UCSD-AML1 (cell line): ENCODE data around the gene ZBTB40.

Experiments
- DNase-seq: peaks from one replicate; lab custom pipeline; 2025; ENCODE audit not compliant: unreplicated experiment; lab: John Stamatoyannopoulos, UW

The ZBTB40 gene

GRCh38 chr1:22529901-22530621 lies 78.4 kb downstream of the ZBTB40 start:
- no peak for DNase-seq

DNA sequence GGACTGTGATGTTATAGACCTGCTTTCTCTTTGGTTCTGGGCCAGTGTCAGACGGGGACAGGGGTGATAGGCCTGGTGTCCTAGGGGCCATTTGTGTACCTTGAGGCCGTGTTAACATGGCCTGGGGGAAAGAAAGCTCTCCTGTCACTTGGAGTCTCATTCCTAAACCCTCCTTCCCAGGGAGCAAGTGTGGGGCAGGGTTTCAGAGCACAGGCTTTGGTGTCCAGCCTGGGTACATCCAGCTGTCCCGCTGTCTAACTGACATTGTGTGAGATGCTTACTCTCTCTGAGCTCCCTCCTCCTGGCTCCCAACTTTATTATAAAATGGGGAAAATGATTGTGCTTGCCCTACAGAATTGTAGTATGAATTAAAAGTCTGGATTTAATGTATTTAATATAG lies 79.1 kb downstream of the ZBTB40 start:
- DNase-seq = no peak

DNA sequence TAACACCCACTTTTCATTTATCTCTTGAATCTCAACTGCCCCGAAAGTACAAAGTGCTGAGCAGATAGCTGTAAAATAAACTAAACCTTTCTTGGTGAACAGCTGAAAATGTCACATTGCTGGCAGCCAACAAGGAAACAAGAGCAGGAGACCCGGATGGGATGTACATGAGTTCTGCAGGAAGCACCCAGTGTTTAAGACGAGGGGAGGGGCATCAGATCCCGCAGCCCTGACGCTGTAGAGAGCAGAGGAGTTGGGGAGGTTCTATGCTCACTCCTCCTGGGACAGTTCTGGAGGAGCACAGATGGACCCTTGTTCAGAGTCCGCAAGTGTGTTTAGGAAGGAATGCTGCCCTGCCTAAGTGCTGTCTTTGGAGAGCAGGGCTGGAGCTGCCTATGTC lies 79.6 kb downstream of the ZBTB40 start:
- DNase-seq = no peak

DNA sequence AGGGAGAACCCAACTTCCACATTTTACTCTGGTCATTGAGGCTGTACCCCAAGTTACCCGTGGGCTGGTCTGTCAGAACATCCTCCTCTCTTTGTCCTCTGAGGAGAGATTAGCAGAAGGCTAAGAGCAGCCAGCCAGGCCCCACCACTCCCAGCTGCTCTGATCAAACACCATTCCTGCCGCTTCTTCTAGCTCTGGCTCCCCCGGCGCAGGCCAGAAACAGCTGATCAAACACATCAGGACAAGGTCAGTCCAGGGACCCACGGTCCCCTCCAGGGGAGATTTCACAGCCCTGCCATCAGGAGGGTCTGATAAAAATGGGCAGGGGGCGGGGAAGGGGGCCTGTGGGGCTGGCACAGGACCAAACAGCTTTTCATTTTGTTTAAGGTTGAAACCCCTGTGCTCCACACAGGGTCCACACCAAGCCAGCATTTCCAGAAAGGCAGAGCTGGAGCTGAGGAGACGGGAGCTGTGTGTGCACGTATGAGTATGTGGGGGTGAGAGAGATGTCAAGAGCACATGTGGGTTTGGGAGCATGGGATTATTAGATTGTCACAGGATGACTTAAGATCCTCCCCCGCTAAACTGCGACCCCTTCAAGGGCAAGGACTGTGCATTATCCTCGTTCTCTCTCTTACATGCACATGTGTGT lies 81.7 kb downstream of the ZBTB40 start:
- DNase-seq = no peak

DNA sequence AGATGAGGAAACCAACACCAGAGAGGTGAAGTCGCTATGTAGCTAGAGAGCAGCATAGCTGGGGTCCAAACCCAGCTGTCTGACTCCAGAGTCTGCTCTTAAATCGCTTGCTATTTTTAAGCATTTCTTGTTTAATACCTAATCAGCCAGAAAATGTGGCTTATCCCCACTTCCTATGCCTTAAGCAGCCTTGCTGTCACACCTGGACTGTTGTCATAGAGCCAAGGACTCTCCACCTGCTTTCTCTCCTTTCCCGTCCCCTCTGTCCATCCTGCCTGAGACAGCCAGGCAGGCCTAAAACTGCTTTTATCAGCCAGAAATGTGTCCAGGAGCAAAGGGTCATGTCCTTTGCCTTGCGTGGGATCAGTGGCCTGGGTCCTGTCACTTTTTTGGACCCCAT lies 83.3 kb downstream of the ZBTB40 start:
- no peak for DNase-seq

GRCh38 chr1:22535399-22535798 lies 83.7 kb downstream of the ZBTB40 start:
- DNase-seq = no peak

DNA sequence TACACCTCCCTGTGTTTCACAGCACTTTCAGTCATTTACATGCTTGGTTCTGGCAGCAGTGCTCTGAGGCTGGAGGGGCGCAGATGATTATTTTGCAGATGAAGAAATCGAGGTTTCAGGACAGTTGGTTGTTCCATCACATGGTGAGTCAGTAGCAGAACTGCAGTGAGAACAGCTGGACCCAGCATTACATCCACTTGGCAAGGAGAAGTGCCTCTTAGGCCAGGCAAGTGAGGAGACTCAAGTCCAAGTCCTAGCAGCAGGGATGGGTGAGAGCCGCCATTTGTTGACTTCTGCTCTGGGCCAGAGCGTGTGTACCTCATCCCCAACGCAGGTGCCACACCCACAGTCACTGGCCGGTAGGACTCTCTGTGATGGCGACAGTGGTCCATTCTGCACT lies 84.9 kb downstream of the ZBTB40 start:
- DNase-seq = no peak

DNA sequence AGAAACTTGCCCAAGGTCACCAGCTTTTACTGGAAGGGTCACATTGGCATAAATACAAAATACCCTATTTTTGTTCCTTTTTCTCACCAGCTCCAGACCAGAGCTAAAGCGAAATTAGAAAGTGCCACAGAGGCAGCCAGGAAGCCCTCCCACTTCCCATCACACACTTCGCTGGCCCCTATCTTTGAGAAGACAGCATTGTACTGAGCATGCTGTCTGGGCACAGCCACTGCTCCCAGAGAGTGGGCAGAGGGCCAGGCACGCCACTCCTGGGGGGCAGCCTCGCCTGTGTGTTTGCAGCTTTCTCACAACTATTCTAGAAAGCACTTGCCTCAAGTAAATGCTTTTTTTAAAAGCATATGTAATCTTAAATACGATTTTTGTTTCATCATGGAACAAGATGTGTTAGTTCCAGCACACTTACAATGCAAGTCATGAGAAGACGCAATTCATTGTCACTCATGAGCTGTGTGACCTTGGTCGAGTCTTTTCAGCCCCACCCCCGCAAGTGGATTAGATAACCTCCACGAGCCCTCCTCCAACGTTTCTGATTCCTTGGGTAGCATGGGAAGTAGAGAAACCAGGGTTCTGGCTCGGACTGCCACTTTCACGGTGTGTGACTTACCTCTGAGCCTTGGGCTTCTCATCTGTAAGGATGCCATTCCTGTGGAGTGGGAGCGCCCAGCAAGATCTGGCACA lies 85.9 kb downstream of the ZBTB40 start:
- no peak for DNase-seq

DNA sequence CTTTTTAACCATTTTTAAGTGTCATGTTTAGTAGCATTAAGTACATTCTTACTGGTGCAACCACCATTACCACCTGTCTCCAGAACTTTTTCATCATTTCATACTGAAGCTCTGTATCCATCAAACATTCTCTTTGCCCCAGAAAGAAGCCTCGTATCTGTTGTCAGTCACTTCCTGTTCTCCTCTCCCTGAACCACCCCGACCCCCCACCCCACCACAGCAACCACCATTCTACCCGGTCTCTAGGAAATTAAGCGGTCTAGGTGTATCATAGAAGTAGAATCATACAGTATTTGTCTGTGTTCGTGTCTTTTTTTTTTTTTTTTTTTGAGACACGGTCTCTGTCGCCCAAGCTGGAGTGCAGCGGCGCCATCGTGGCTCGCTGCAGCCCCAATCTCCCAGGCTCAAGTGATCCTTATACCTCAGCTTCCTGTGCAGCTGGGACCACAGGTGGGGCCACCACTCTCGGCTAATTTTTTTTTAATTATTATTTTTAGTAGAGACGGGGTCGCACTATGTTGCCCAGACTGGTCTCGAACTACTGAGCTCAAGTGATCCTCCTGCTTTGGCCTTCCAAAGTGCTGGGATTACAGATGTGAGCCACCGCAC lies 88.0 kb downstream of the ZBTB40 start:
- no peak for DNase-seq

GRCh38 chr1:22540337-22540736 lies 88.7 kb downstream of the ZBTB40 start:
- no peak for DNase-seq

- no peak for DNase-seq
Measured at GRCh38 chr1:22542886-22543285, 91.2 kb downstream of the ZBTB40 start.

DNA sequence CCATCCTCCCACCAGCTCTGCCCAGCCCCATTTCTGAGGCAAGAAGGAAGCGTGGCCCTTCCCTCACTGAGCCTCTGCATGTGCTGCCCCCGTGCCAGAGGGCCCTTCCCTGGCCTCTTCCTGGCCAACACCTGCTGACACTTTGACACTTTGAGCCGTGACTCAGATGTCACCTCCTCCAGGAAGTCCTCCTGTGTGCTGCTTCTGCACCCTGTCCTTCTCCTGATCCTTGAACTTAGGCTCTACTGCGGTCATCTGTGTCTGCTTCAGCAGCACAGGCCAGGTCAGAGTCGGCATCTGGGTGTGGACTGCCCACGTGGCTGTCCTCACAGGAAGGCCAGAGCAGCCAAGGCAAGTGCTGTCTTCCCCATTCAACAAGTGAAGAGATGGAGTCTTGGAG lies 92.0 kb downstream of the ZBTB40 start:
- no peak for DNase-seq

GRCh38 chr1:22544606-22545005 lies 93.0 kb downstream of the ZBTB40 start:
- DNase-seq = no peak

DNA sequence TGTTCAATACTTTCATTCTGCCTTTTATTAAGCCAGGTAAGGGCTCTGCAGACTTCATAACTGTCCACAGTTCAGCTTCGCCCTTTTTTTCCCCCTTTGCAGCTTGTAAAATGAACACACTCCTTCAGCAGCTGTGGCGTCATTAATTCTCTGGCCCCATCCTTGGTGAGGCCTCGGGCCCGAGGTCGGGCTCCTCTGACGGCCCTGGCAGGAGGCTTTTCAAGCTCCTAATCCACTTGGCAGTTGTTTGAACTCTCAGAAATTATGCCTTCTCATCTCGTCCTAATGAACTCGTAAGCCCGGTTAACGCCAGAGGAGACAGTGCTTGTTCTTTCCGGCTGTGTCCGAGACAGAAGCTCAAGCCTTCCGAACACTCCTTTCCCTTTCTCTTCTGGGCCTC lies 93.5 kb downstream of the ZBTB40 start:
- DNase-seq = no peak

GRCh38 chr1:22547186-22547817 lies 95.7 kb downstream of the ZBTB40 start:
- DNase-seq = no peak

GRCh38 chr1:22547818-22548462 lies 96.3 kb downstream of the ZBTB40 start:
- no peak for DNase-seq

DNA sequence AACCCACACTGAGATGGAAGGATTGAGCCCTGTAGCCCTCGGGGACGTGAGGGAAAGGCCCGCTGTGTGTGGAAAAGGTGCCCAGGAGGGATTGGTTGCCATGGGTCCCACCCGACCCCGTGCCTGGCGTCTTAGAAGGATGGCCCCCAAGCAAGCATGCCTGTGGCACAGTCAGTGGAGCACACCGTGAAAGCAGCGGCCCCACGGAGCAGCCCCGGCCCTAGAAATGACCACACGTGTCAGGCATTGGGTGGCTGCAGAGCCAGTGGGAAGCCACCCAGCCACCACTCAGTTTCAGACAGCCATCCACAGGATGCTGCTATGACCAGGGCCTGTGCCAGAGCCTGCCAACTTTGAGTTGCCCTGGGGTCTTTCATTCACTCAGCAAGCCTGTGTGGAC lies 98.4 kb downstream of the ZBTB40 start:
- DNase-seq = no peak

DNA sequence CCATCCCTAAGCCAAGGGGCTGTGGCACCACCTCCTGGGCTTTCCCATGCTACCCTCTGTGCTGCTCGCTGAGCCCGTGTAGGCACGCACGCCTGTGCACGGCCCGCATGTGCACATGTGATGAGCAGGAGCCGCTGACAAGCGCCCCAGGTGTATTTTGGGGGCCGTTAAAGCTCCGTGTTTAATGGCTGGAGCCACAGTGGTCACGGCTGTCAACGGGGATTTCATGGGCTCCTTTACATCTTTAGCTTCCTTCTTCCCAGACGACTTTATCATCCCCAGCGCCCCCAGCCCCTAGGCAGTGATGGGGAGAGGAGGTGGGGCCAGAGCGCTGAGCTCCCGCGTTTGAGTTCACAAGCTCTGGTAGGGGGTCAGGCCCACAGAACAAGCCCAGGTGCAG lies 99.9 kb downstream of the ZBTB40 start:
- DNase-seq = no peak

DNA sequence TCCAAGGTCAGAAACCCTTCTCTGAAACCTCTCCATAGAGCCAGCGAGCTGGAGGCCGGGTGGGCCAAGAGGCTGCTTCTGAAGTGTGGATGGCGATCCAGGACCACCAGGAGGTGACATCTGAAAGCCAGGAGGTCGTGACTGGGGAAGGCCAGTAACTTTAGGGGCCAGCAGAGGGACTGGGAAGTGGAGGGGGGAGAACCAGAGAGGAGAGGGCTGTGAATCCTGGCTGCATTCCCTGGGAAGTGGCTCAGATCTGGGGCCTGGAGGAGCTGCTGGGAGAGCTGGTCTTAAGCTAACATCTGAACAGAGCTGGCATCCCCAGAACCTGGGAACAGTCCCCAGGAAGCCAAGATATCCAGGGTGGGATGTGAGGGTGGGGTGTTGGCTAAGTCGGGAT lies 100.4 kb downstream of the ZBTB40 start:
- no peak for DNase-seq

GRCh38 chr1:22553104-22553880 lies 101.6 kb downstream of the ZBTB40 start:
- no peak for DNase-seq
